GM13977 (cell line): ENCODE measurements around the gene TMSB4Y.

Experiments used
- DNase-seq: peaks from one replicate; pipeline ENCODE4 v3.0.0; 2012; ENCODE audit warnings: low spot score
- CTCF ChIP-seq: IDR thresholded peaks from 2 replicates; pipeline ENCODE4 v1.5.1; 2012; ENCODE audit warnings: mild to moderate bottlenecking, control low read depth; ENCODE audit not compliant: insufficient read depth; ENCODE audit errors: extremely low read depth, missing control alignments
- in situ Hi-C: fragments of 300-500 bp; cut with MboI; formaldehyde crosslinking; loops from one replicate; pipeline ENCODE4 v1.12.0; 2022; ENCODE audit warnings: low sequenced_read_pairs, low pct_unique_long_range_greater_than_20kb, mixed read lengths, inconsistent platforms; ENCODE audit not compliant: unreplicated experiment

Gene TMSB4Y

GRCh38 chrY:13708038-13708437 is 4.3 kb downstream of the TMSB4Y start:
- DNase-seq = no peak
- in situ Hi-C loops = no loop called here

DNA sequence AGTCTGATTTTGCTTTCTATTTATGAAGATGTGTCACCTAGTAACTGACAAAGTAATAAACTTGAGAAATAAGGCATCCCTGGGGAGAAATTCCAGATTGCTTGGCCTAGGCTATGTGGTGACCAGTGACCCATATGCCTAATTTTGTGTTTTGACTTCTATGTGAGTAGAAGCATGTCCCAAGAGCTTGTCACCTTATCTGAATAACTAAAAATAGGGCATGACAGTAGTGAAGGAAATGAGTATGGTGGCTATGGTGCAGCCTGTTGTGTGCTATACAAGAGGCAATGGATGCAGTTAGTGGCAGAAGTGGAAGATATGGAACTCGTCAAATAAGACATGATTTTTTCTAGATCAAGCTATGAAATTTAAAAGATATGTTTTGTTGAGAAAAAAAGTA is 15.3 kb downstream of the TMSB4Y start:
- in situ Hi-C loops = no loop called here
- TF ChIP-seq CTCF = no peak
- no peak for DNase-seq

More at GRCh38 chrY:13708038-13708437, 4.3 kb downstream of the TMSB4Y start:
- TF ChIP-seq CTCF = no peak

- no peak for TF ChIP-seq CTCF
- in situ Hi-C loops = no loop called here
- no peak for DNase-seq
Measured at GRCh38 chrY:13729517-13729916, 25.8 kb downstream of the TMSB4Y start.

GRCh38 chrY:13738618-13739017 is 34.9 kb downstream of the TMSB4Y start:
- no peak for DNase-seq
- in situ Hi-C loops = no loop called here

GRCh38 chrY:13751289-13752071 is 47.8 kb downstream of the TMSB4Y start:
- DNase-seq = no peak
- in situ Hi-C loops = no loop called here
- no peak for TF ChIP-seq CTCF

More at GRCh38 chrY:13738618-13739017, 34.9 kb downstream of the TMSB4Y start:
- TF ChIP-seq CTCF = no peak

- no peak for TF ChIP-seq CTCF
- in situ Hi-C loops = no loop called here
- DNase-seq = no peak
Measured at GRCh38 chrY:13754661-13755060, 51.0 kb downstream of the TMSB4Y start.
